Endometrium (tissue), 2 donors: Measurements from ENCODE around the gene SEC11A.
"Not testable (repeated sequence)": the region's sequence is repeated elsewhere in the genome, so short reads cannot be mapped to it uniquely, and the experiment has no call there.

Source experiments
- FAIRE-seq: peaks from 2 replicates; lab custom pipeline; 2012; peaks lifted over from hg19 to GRCh38; lab: Jason Lieb, UNC
- donor health status: control.
- donor health status: control.

SEC11A gene

GRCh38 chr15:84681831-84682230 is 34.1 kb downstream of the SEC11A start:
- no peak for FAIRE-seq

GRCh38 chr15:84671211-84671610 is 44.7 kb downstream of the SEC11A start:
- FAIRE-seq = no peak

- no peak for FAIRE-seq
Measured at GRCh38 chr15:84669726-84670125, 46.2 kb downstream of the SEC11A start.

GRCh38 chr15:84668221-84668982 is 47.5 kb downstream of the SEC11A start:
- FAIRE-seq = no peak

GRCh38 chr15:84666373-84666772 is 49.6 kb downstream of the SEC11A start:
- no peak for FAIRE-seq

- FAIRE-seq = no peak
Measured at GRCh38 chr15:84661001-84661400, 54.9 kb downstream of the SEC11A start.

- FAIRE-seq = no peak
Measured at GRCh38 chr15:84659904-84660781, 55.8 kb downstream of the SEC11A start.

GRCh38 chr15:84658788-84659411 is 57.0 kb downstream of the SEC11A start:
- no peak for FAIRE-seq

GRCh38 chr15:84658080-84658787 is 57.7 kb downstream of the SEC11A start, which contains the start of gene NMB:
Gene NMB (minus strand): TSS chr15:84658199. CDS start chr15:84658152, 47 bp downstream.
- FAIRE-seq = no peak

GRCh38 chr15:84657748-84658079 is 58.2 kb downstream of the SEC11A start:
- no peak for FAIRE-seq

- no peak for FAIRE-seq
Measured at GRCh38 chr15:84656972-84657371, 59.0 kb downstream of the SEC11A start.

GRCh38 chr15:84654689-84655453 is 61.1 kb downstream of the SEC11A start:
- no peak for FAIRE-seq

GRCh38 chr15:84653910-84654688 is 61.8 kb downstream of the SEC11A start, which contains the start of gene WDR73:
Gene WDR73 (minus strand): TSS chr15:84654283. CDS start chr15:84654274, 9 bp downstream.
- FAIRE-seq = peak; percentile 43

- FAIRE-seq = no peak
Measured at GRCh38 chr15:84653584-84653909, 62.4 kb downstream of the SEC11A start.

- no peak for FAIRE-seq
Measured at GRCh38 chr15:84649706-84650105, 66.2 kb downstream of the SEC11A start.

GRCh38 chr15:84648539-84648938 is 67.4 kb downstream of the SEC11A start:
- no peak for FAIRE-seq

GRCh38 chr15:84647726-84648125 is 68.2 kb downstream of the SEC11A start:
- FAIRE-seq = no peak

GRCh38 chr15:84645997-84646396 is 69.9 kb downstream of the SEC11A start:
- no peak for FAIRE-seq

- FAIRE-seq = no peak
Measured at GRCh38 chr15:84645496-84645895, 70.4 kb downstream of the SEC11A start.

- FAIRE-seq = no peak
Measured at GRCh38 chr15:84643838-84644237, 72.1 kb downstream of the SEC11A start.

- not testable (repeated sequence) for FAIRE-seq
Measured at GRCh38 chr15:84642640-84643039, 73.3 kb downstream of the SEC11A start.
